Stimulated activated CD4-positive, alpha-beta T cell treated with anti-CD3 and anti-CD28 coated beads, Interleukin-1b, Interleukin-23, amount 100 ng/mL, for 48 hours (primary cell): ENCODE measurements around the gene PSIP1.
"Not testable (repeated sequence)": the region's sequence is repeated elsewhere in the genome, so short reads cannot be mapped to it uniquely, and the experiment has no call there.

ENCODE experiments used
- DNase-seq: peaks from one replicate; pipeline ENCODE4 v3.0.0-alpha.2; 2020

PSIP1 gene

DNA sequence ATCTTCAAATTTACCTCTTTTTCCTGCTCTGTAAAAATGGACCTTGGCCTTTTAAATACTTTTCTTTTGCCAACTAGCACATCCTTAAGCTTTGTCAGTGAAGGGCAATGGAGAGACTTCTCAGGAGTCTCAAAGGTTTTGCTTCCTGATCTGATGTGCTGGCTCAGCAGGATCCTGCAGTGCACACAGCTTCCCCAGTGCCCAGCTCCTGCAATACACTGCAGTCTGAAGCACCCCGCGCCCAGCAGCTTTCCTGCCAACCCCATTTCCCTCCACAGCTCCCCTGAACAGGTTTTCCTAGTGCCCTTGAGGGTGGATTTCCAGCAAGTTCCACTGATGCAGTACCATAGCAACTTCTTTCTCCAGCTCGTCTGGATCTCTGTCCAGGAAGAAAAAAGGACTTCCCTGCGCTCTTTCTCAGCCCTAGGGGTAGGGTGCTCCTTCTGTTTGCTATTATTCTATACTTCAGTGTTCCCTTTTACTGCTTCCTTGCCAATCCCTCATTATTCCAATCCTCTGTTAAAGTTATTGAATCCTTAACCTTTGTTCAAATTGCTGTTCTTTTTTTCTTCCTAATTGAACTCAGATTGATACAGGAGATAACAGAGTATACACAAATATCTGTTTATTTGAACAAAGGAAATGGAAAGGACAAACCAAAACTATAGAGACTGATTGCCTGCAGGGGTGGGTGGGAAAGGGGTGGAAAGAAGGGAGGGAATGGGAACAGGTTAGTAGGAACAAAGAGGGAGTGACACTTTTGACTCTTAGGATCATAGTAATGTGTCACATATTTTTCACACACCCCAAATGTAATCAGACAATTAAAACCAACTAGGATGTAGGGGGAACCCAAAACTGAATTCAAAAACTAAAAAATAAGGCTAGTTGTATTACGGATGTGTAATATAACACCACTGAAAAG is 79.6 kb downstream of the PSIP1 start:
- no peak for DNase-seq

DNA sequence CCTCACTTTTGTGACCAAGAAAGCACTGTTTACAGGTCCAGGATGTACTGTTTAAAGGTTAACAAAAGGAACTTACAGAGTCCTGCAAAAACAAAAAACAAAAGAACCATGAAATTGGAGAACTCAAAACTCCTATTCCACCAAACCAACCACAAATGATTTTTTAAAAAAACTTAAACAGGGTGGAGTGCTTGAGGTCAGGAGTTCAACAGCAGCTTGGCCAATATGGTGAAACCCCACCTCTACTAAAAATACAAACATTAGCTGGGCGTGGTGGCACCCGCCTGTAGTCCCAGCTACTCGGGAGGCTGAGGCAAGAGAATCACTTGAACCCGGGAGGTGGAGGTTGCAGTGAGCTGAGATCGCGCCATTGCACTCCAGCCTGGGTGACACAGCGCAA is 83.1 kb downstream of the PSIP1 start:
- DNase-seq, result not testable (repeated sequence)

DNA sequence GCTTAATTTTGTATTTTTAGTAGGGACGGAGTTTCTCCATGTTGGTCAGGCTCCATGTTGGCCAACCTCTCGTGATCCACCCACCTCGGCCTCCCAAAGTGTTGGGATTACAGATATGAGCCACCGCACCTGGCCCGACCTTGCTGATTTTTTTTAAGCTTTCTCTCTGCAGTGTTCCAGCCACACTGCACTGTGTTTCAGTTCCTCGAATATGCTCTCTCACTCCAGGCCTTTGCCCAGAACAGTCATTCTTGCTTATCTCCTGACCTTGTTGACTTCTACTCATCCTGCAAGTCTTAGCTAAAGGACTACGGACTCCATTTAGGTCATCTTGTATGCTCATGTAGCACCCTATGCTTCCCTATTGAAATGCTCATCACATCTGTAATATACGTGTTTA is 84.8 kb downstream of the PSIP1 start:
- no peak for DNase-seq

DNA sequence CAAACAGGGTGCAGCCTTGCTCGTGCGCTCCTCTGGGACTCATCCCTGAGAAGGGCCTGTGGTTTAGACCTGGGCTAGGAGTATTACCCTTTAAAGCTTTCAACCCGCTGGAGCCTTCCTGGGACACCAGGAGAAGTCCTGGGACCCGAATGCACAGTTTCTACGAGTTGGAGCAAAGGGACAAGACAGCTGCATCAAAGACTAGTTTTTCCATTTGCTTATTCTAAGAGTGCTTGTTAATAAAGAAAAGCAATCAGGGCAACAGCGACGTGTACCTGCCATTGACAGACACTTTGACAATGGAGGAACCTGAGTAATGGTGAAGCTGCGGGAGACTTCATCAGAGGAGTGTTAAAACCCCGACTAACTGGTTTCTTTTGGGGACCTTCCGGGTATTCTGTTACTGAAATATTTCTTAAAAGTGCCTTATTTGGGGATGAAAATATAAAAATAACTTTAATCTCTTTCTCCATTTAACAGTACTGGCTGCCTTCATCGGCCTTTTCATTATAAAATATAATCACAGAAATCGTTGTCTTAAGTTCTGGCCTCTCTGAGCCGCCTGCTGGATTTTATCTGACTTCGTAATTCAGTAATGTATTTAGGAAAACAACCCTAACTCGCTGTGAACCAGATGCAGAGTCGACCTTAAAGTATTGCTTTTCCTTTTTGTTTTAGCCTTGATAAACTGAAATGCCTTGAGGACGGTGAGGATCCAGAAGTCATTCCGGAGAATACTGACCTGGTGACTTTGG is 87.4 kb downstream of the PSIP1 start:
- peak; percentile 16 for DNase-seq

DNA sequence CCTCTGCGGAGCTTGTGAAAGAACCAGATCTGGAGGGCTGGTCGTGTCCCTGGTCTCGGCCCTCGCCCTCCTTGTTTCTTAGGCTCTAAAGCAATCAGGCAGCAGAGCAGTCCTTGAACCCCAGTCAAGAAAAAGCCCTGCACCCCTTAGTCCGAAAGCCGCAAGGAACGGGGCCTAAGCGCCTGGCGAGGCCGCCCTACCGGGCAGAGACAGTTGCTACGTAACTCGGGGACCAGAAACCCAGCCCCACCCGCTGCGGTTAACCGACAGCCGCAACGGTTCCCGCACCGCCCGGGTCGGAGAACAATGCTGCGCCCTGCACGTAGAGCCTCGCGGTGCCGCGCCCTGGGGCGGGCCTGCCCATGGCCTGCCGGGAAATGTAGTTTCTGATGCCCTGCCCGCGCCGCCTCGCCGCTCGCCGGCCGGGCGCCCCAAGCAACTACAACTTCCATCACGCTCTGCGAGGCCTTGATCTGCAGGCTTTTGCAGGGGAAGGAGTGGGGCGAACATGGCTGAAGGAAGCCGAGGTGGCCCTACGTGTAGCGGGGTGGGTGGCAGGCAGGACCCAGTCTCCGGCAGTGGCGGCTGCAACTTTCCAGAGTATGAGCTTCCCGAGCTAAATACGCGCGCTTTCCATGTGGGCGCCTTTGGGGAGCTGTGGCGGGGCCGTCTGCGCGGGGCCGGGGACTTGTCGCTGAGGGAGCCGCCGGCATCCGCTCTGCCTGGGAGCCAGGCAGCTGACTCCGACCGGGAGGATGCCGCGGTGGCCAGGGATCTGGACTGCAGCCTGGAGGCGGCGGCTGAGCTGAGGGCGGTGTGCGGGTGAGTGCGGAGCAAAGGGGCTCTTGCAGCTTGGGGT is 88.2 kb downstream of the PSIP1 start, which contains the start of gene SNAPC3:
SNAPC3 (plus strand) TSS at position 505 of the 859 bp plus-strand sequence; CDS start at position 509, 4 bp downstream.
- peak; percentile 93 for DNase-seq

DNA sequence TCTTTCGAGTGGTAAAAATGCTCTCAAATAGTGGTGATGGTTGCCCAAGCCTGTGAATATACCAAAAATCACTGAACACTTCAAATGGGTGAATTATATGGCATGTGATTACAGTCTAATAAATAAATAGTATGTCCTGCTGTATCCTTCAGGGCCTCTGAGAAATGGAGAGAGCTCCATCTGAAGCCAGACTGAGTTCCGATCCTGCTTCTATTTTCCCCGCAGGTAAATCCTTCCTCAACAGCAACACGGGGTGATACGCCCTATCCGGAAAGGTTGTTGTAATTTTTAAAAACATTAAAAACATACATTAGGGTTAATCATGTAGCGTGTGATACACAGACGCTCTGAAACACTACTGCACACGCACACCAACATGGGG is 88.8 kb downstream of the PSIP1 start:
- DNase-seq, result no peak

DNA sequence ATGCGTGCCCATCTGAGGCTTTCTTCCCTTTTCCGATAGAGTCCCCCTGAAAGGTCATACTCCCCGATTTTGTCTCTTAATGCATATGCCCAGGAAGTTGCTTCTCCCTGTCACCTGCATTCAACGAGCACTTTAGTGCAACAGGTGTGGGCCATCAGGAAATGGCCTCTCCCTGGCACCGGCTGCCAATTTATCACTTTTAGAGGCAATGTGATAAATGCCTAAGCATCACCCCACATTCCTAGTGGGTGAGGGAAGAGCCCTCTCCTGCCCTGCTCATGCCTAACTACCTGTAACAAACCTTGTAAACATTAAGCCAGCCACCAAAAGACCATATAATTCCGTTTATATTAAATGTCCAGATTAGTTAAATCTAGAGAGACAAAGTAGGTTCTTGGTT is 89.2 kb downstream of the PSIP1 start:
- DNase-seq, result no peak

DNA sequence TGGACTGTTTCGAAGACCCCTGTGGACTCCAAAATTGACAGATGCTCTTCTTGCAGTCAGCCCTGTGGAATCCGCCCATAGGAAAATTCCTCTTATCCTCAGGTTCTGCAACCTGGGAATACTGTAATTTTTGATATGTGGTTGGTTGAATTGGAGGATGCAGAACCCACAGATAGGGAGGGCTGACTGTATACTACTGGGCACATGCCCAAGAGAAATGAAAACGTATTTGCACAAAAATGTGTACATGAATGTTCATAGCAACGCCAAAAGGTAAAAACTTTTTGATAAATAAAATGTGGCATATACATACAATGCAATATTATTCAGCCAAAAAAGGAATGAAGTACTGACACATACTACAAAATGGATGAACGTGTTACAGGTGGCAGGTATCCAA is 90.0 kb downstream of the PSIP1 start:
- DNase-seq, result no peak

DNA sequence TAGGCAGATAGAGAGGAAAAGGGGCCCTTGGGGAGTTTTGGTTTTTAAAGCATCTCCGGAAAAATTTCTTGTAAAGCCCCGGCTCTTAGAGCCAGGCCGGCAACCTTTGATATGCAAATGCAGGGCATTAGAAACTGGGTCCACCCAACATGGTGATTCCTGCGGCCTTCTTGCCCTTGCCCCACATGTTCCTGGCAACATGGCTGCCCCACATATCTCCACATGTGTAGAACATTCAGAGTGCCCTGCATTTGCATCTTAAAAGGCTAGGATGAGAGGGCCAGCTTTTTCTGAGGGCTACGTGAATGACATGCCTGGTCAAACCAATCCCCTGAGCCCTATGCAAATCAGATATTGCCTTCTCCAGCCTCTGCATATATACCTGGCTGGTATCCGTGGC is 93.1 kb downstream of the PSIP1 start:
- no peak for DNase-seq

DNA sequence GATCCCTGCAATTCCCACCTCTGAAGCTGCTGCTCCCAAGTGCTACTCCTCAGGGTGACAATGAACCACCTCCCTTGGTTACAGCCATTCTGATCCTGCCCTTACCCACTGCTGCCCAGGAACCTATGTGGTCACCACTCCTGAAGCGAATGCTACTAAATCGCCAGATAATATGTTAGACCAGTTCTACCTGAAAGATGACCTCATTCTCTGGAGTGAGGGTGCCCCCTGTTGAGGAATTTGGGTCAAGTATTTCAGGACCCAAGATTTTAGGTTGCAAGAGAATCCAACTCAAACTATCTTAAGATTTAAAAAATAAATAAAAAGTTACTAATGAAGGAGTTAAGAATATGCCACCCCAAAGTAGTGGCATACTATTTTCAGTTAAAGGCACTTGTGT is 93.9 kb downstream of the PSIP1 start:
- peak; percentile 5 for DNase-seq
